Mucosa of stomach (tissue), 1 donor: ENCODE results near the gene MYO6.

Source experiments
- H3K27me3 ChIP-seq: one replicate; pipeline ENCODE4 v1.7.0; 2013; ENCODE audit warnings: mild to moderate bottlenecking, low read length; ENCODE audit not compliant: control insufficient read depth, insufficient read depth
- H3K36me3 ChIP-seq: one replicate; pipeline ENCODE4 v1.7.0; 2013; ENCODE audit warnings: low read length; ENCODE audit not compliant: control insufficient read depth, insufficient read depth
- H3K4me1 ChIP-seq: one replicate; pipeline ENCODE4 v1.7.0; 2013; ENCODE audit warnings: mild to moderate bottlenecking, low read length; ENCODE audit not compliant: control insufficient read depth, insufficient read depth
- H3K4me3 ChIP-seq: one replicate; pipeline ENCODE4 v1.7.0; 2013; ENCODE audit warnings: low read length
- H3K9ac ChIP-seq: one replicate; pipeline ENCODE4 v1.7.0; 2013; ENCODE audit warnings: mild to moderate bottlenecking, low read length, moderate library complexity
- H3K9me3 ChIP-seq: one replicate; pipeline ENCODE4 v1.7.0; 2013; ENCODE audit warnings: mild to moderate bottlenecking, low read length, moderate library complexity; ENCODE audit not compliant: control insufficient read depth
- donor health status: Pancreatic carcinoma.

Gene MYO6

DNA sequence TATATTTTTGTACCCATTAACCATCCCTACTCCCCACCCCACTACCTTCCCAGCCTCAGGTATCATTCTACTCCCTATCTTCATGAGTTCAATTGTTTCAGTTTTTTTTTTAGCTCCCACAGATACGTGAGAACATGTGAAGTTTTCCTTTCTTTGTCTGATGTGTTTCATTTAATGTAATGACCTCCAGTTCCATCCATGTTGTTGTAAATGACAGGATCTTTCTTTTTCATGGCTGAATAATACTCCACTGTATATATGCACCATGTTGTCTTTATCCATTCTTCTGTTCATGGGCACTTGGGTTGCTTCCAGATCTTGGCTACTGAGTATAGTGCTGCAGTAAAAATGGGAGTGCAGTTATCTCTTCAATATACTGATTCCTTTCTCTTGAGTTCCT lies 63.5 kb downstream of the MYO6 start:
- Histone ChIP-seq H3K4me1 (no peaks in the 10 kb centered on the region), H3K27me3 (no peaks in the 10 kb centered on the region), H3K9ac (no peak overlapping the region), H3K36me3 (no peaks in the 10 kb centered on the region), H3K9me3 (no peaks in the 10 kb centered on the region), H3K4me3 (no peak overlapping the region)

DNA sequence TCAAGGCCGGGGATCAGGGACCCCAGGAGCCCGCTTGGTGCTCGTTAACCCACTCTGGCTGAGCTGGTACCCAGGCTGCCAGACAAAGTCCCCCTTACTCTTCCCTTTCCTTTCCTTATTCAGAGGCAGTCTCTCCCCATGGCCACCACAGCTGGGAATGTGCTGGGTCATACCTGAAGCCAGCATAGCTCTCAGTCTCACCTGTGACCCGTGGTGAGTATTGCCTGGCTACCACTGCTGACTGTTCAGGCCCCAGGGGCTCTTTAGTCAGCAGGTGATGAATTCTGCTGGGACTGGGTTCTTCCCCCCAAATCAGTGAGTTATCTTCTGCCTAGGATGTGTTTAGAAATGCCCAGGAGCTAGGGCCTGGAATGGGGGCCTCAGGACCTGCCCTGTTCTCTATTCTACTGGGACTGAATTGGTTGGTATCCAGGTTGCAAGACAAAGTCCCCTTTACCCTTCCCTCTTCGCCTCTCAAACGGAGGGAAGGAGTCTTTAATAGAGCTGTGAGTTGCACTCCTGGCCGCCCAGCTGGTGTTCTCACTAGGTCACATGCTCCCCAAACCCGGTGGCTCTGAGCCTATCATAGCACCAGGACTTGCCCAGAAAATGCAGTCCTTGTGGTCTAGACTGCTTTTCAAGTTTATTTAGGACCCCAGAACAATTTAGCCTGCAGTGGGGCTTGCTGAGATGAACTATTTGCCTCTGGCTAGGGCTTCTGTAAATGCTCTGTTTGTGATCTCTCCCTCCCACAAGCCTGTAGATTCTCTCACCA lies 64.6 kb downstream of the MYO6 start:
- no peaks in the 10 kb centered on the region for H3K9me3 ChIP-seq
- no peak overlapping the region for H3K9ac ChIP-seq
- H3K4me1 ChIP-seq = no peaks in the 10 kb centered on the region
- H3K27me3 ChIP-seq = no peaks in the 10 kb centered on the region
- no peaks in the 10 kb centered on the region for H3K36me3 ChIP-seq
- no peak overlapping the region for H3K4me3 ChIP-seq

DNA sequence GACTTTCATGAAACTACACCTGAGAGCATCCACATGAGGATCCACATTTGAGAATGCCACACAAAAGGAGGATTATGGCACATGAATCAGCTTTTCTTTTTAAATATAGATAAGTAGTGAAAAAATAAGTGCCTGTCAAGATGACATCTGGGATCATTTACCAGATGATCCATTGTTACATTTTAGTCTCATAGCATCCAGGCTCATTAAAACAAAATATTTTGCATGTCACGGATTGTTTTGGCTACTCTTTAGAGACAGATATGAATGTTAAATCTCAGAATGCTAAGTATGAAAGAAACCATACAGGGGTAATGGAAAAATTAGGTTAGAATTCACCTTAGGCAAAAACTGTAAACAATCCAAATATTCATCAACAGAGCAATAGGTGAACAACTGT lies 66.7 kb downstream of the MYO6 start:
- Histone ChIP-seq H3K9ac (no peak overlapping the region), H3K4me1 (no peaks in the 10 kb centered on the region)

DNA sequence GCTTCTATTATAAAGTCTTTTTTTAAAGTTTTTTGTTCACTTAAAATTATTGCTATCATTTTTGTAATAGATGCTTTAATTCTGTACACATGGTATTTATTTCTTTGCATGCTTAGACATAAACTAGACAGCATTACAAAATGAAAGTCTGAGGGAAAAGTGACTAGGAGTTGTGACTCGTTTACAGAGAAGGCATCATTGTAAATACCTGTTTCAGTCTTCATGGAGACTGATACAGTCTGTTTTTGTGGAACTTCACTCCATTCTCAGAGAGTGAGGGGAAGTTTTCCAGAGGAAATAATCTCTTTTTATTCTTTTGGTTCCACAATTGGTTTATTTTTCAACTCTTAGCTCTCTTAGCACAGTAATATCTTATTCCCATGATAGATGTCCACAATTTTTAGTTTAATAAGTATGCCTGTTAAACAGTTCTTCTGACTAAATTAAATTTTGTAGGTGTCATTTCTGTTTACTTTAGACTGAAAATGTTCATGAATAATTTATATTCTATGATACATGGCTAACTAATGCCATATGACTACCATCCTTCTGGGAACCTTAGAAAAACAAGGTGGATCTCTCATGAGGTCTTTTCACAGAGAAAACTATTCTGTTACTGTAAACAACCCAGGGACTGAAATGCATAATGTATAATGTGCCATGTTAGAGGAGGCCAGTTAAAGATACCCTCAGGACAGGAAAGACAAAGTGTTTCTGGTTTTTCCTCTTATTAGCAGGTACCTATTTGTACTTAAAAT lies 69.2 kb downstream of the MYO6 start:
- Histone ChIP-seq H3K4me1 (no peaks in the 10 kb centered on the region), H3K27me3 (no peaks in the 10 kb centered on the region), H3K36me3 (no peaks in the 10 kb centered on the region), H3K9me3 (no peaks in the 10 kb centered on the region), H3K9ac (no peak overlapping the region), H3K4me3 (no peak overlapping the region)

More for the DNA sequence above, 66.7 kb downstream of the MYO6 start:
- no peaks in the 10 kb centered on the region for H3K36me3 ChIP-seq
- no peaks in the 10 kb centered on the region for H3K9me3 ChIP-seq
- no peaks in the 10 kb centered on the region for H3K27me3 ChIP-seq
- H3K4me3 ChIP-seq = no peak overlapping the region

DNA sequence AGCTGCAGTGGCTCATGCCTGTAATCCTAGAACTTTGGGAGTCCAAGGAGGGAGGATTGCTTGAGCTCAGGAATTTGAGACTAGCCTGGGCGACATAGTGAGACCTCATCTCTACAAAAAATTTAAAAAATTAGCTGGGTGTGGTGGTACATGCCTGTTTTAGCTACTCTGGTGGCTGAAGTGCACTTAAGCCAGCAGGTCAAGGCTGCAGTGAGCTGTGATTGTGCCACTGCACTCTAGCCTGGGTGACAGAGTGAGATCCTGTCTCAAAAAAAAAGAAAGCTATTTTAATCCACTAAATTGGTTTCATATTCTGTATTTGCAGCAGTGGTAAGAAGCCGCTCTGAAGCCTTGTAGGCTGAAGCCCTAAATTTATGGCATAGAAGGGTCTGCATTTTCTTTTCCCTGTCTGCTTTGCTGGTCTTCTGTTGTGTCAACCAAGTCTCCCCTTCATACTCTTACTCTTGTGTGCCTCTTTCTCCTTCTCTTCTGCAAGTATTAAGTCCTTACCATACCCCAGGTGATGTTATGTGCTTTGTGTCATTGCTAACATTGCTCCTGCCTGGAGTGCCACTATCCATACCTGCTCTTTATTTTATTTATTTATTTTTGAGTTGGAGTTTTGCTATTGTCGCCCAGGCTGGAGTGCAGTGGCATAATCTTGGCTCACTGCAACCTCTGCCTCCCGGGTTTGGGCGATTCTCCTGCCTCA lies 70.9 kb downstream of the MYO6 start:
- Histone ChIP-seq H3K9ac (no peak overlapping the region), H3K4me3 (no peak overlapping the region), H3K9me3 (no peaks in the 10 kb centered on the region), H3K27me3 (no peaks in the 10 kb centered on the region), H3K36me3 (no peaks in the 10 kb centered on the region), H3K4me1 (no peaks in the 10 kb centered on the region)

DNA sequence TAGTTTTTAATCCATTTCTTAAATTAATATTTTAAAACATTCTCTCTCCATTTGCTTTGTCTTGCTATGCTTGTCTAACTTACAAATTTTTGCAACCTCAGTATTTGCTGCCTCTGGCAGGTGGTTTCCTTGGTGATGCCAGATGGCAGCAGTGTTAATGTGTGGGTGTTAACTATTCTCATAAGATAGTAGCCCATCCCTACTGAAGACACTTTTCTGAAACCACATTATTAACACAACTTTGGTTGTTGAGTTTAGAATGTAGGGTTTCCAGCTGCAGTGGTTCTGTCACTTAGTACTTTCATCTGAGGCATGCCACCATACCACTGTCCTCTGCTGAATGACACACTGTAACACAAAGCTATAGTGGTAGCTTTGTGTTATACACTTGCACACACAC lies 75.1 kb downstream of the MYO6 start:
- Histone ChIP-seq H3K9ac (no peak overlapping the region), H3K9me3 (no peaks in the 10 kb centered on the region), H3K4me3 (no peak overlapping the region), H3K4me1 (no peaks in the 10 kb centered on the region), H3K36me3 (no peaks in the 10 kb centered on the region), H3K27me3 (no peaks in the 10 kb centered on the region)

DNA sequence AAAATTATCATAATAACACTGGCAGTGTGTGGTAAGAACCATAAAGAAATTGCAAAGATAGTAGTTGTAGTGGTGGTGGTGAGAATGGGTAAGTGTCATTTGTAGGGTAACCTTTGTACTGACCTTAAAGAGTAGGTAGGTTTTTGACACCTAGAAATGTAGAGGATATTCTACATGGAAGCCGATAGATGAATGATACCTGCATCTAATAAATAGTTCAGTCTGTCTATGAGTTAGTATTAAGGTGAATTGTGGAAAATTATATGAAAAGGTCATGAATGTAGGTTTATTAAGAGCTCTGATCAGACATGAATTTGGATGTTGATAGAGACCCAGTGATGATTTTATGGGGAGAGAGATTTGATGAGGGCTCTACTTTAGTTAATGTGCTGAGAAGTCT lies 78.1 kb downstream of the MYO6 start:
- H3K36me3 ChIP-seq = no peaks in the 10 kb centered on the region
- no peaks in the 10 kb centered on the region for H3K4me1 ChIP-seq
- H3K4me3 ChIP-seq = no peak overlapping the region
- no peak overlapping the region for H3K9ac ChIP-seq
- H3K9me3 ChIP-seq = no peaks in the 10 kb centered on the region
- H3K27me3 ChIP-seq = no peaks in the 10 kb centered on the region

DNA sequence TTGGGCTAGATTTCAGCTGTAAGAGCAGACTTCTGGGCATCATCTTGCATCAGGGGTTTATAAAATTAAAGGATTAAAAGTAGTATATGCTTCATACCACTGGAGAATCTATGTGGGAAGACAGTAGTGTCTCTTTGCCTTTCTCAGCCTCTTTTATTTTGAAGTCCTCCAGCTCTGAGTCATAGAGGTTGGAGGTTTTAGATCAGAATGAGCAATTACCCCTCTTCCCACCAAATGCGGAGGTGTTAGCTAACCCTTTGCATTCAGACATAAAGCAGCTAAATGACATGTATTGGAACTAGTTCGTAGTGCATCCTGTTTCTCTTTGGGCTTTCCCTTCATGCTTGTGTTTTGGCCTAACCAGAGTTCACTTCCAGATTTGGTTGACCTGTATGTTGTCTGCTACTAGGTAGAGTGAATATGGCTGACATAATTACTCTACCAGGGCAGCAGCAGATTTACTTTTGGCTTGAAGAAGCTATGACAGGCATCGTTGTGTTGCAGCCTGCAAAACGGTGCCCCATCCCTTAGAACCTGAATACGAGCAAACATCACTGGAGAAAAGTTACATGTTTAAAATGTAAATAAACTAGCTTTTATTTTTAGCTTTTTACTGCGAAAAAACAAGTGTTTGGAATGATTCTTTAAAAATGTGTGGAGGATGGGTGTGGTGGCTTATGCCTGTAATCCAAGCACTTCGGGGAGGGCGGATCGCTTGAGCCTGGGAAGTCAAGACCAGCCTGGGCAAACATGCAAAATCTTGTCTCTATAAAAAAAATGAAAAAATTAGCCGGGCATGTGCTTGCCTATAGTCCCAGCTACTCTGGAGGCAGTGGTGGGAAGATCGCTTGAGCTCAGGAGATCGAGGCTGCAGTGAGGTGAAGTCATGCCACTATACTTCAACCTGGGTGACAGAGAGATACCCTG lies 82.2 kb downstream of the MYO6 start:
- Histone ChIP-seq H3K9me3 (no peaks in the 10 kb centered on the region), H3K36me3 (no peaks in the 10 kb centered on the region), H3K4me1 (no peaks in the 10 kb centered on the region), H3K9ac (no peak overlapping the region), H3K27me3 (no peaks in the 10 kb centered on the region), H3K4me3 (no peak overlapping the region)

DNA sequence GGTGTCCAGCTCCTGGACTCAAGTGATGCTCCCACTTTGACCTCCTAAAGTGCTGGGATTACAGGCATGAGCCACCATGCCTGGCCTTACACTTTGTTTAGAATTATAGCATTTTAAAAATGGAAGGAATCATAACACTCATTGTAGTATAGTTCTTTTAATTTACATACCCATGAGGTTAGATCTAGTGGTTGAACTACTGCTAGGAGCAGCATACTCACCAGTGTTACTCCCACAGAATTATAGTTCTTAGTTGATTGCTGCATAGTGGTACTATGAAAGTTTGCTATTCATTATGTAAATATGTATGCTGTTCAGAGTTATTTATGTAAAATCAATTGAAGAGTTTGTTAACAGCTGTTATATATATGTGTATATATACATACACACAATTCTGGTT lies 85.4 kb downstream of the MYO6 start:
- Histone ChIP-seq H3K4me1 (no peaks in the 10 kb centered on the region), H3K4me3 (no peak overlapping the region), H3K27me3 (no peaks in the 10 kb centered on the region), H3K9me3 (no peaks in the 10 kb centered on the region), H3K9ac (no peak overlapping the region), H3K36me3 (no peaks in the 10 kb centered on the region)

DNA sequence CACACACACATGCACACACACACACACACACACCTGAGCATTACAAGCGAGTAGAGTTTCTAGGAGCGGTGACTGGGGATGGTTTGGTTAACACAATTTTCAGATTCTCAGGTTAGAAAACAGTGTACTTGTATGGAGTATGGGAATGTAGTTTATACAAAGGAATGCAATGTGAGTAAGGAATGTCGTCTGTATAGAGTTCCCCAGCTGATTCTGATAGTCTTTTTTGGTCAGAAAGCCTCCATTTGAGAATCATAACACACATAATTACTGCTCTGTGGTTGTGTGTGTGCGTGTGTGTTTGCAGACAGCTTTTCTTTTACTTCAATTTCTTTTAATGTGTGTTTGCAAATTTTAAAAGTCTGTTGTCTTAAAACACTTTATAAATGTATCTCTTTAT lies 93.2 kb downstream of the MYO6 start:
- no peaks in the 10 kb centered on the region for H3K4me1 ChIP-seq

DNA sequence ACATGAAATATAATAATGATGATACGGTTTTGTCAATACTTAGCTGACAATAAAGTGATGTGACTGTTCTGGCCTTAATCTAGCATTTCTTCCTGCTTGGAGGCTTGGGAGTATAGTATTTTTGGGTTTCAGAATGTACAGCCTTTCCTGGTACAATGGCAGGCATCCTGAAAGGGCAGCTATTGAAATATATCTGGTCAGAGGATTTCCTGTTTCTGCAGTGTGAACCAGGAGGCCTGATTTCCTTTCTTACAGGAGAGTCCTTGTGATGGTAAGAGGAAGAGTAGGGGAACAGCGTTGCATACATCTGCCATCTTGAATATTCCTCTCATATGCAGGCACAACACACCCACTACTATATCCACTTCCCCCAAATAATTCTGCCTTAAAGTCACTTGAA lies 93.7 kb downstream of the MYO6 start:
- H3K27me3 ChIP-seq = no peaks in the 10 kb centered on the region
- H3K9me3 ChIP-seq = no peaks in the 10 kb centered on the region
- no peaks in the 10 kb centered on the region for H3K36me3 ChIP-seq
- no peak overlapping the region for H3K4me3 ChIP-seq
- no peak overlapping the region for H3K9ac ChIP-seq
- no peaks in the 10 kb centered on the region for H3K4me1 ChIP-seq

More for the DNA sequence above, 93.2 kb downstream of the MYO6 start:
- no peaks in the 10 kb centered on the region for H3K36me3 ChIP-seq
- no peak overlapping the region for H3K9ac ChIP-seq
- H3K27me3 ChIP-seq = no peaks in the 10 kb centered on the region
- H3K9me3 ChIP-seq = no peaks in the 10 kb centered on the region
- H3K4me3 ChIP-seq = no peak overlapping the region
